ENCODE measurements around the gene STAT1.

- TF ChIP-seq HCFC1 (IDR thresholded peaks at IDR 0.05; ENCODE audit: low read length): no peak
- no peak for TF ChIP-seq EZH2 (IDR thresholded peaks at IDR 0.05; ENCODE audit: borderline replicate concordance, control insufficient read depth, low read depth, low read length)
- no peak for TF ChIP-seq CTCF (IDR thresholded peaks at IDR 0.05 in 2 of 3, conservative IDR thresholded peaks at IDR 0.05 in 1 of 3; ENCODE audit: control insufficient read depth in 2 of 3, extremely low read depth in 1 of 3, insufficient read depth in 1 of 3, low read depth in 3 of 3, low read length in 3 of 3)
- TF ChIP-seq SREBF2 (IDR thresholded peaks at IDR 0.05; ENCODE audit: low read length): no peak
- TF ChIP-seq POLR2AphosphoS2 (IDR thresholded peaks at IDR 0.05; ENCODE audit: low read depth, low read length): no peak
- no peak for TF ChIP-seq SMC3 (IDR thresholded peaks at IDR 0.05; ENCODE audit: borderline replicate concordance, low read length)
- no peak for TF ChIP-seq TARDBP (IDR thresholded peaks at IDR 0.05; ENCODE audit: borderline replicate concordance)
- peak; percentile 84 for TF ChIP-seq POLR2AphosphoS5 (IDR thresholded peaks at IDR 0.05; ENCODE audit: low read length)
- TF ChIP-seq SMAD1 (IDR thresholded peaks at IDR 0.05; ENCODE audit: low read depth, partially characterized antibody): no peak
- TF ChIP-seq MAX (IDR thresholded peaks at IDR 0.05; ENCODE audit: low read depth, low read length): no peak
- TF ChIP-seq POLR2A (IDR thresholded peaks at IDR 0.05; ENCODE audit: low read depth, low read length): peak; percentile 75
Observed at GRCh38 chr2:191020742-191021381, 6.9 kb upstream of the STAT1 start.

All from GM12878 (cell line).